Keratinocyte (primary cell): ENCODE data around the gene ARID1B. TPM values are rescaled to one million over a fixed set of nuclear protein-coding genes. Genes with fewer than 3 reads are reported as not detected.

Source experiments
- DNase-seq: peaks from one replicate; pipeline ENCODE4 v3.0.0-alpha.2; 2011; ENCODE audit warnings: low read depth, missing footprints, low spot score
- FAIRE-seq: peaks from 2 replicates; lab custom pipeline; 2011; peaks lifted over from hg19 to GRCh38; lab: Jason Lieb, UNC
- H2AFZ ChIP-seq: 2 replicates; pipeline ENCODE4 v1.6.0; 2012; ENCODE audit warnings: low read length, control low read depth, inconsistent platforms; ENCODE audit not compliant: control insufficient read depth
- H3K27ac ChIP-seq: 2 replicates; pipeline ENCODE4 v1.5.1; 2011; ENCODE audit warnings: low read length; ENCODE audit not compliant: control insufficient read depth, insufficient read depth
- H3K27me3 ChIP-seq: 3 replicates; pipeline ENCODE4 v1.6.0; 2011; ENCODE audit warnings: low read length; ENCODE audit not compliant: control insufficient read depth, insufficient read depth; ENCODE audit errors: extremely low read depth
- H3K36me3 ChIP-seq, 2 experiments: 2 replicates in 1 of 2; 3 replicates in 1 of 2; pipeline ENCODE4 v1.5.1; 2011; ENCODE audit warnings: low read length in 2 of 2, mild to moderate bottlenecking in 1 of 2; ENCODE audit not compliant: control insufficient read depth in 2 of 2, insufficient read depth in 2 of 2; ENCODE audit errors: extremely low read depth in 1 of 2
- H3K4me1 ChIP-seq: 3 replicates; pipeline ENCODE4 v1.5.1; 2011; ENCODE audit warnings: low read length; ENCODE audit not compliant: control insufficient read depth, insufficient read depth; ENCODE audit errors: extremely low read depth
- H3K4me2 ChIP-seq: 3 replicates; pipeline ENCODE4 v1.6.0; 2011; ENCODE audit warnings: low read depth, low read length; ENCODE audit not compliant: control insufficient read depth, insufficient read depth; ENCODE audit errors: extremely low read depth
- H3K4me3 ChIP-seq, 3 experiments: fragments of 200-600 bp in 1 of 3; sonication (generic) in 1 of 3; 2 replicates in 2 of 3; 3 replicates in 1 of 3; pipeline ENCODE4 v1.5.1; 2011 to 2016; ENCODE audit warnings: low read length in 3 of 3, mild to moderate bottlenecking in 3 of 3, control low read depth in 2 of 3, inconsistent platforms in 1 of 3, low read depth in 1 of 3, mixed read lengths in 1 of 3, mixed run types in 1 of 3, moderate library complexity in 1 of 3; ENCODE audit not compliant: control insufficient read depth in 2 of 3, insufficient read depth in 2 of 3; ENCODE audit errors: extremely low read depth in 1 of 3
- H3K79me2 ChIP-seq: 2 replicates; pipeline ENCODE4 v1.6.0; 2012; ENCODE audit warnings: low read length; ENCODE audit not compliant: control insufficient read depth, insufficient read depth
- H3K9ac ChIP-seq: 3 replicates; pipeline ENCODE4 v1.6.0; 2011; ENCODE audit warnings: low read length; ENCODE audit not compliant: control insufficient read depth, insufficient read depth; ENCODE audit errors: extremely low read depth
- H3K9me1 ChIP-seq: 3 replicates; pipeline ENCODE4 v1.6.0; 2011; ENCODE audit warnings: low read length; ENCODE audit not compliant: control insufficient read depth, insufficient read depth; ENCODE audit errors: extremely low read depth
- H3K9me3 ChIP-seq: 2 replicates; pipeline ENCODE4 v1.5.1; 2012; ENCODE audit warnings: low read depth, low read length; ENCODE audit not compliant: control insufficient read depth
- H4K20me1 ChIP-seq: 3 replicates; pipeline ENCODE4 v1.6.0; 2011; ENCODE audit warnings: low read length; ENCODE audit not compliant: control insufficient read depth, insufficient read depth; ENCODE audit errors: extremely low read depth
- EZH2 ChIP-seq: IDR thresholded peaks from one replicate; pipeline ENCODE4 v1.6.1; 2012; ENCODE audit warnings: inconsistent platforms, mild to moderate bottlenecking, low read length, moderate library complexity
- dilution Hi-C: fragments of 300-500 bp; cut with MboI; formaldehyde crosslinking; loops from one replicate; pipeline ENCODE4 v1.7.0; 2020; ENCODE audit warnings: low sequenced_read_pairs; ENCODE audit not compliant: extremely low pct_ligation_motif_present
- polyA plus RNA-seq, 5 experiments: library from polyadenylated mRNA; depleted of rRNA in 3 of 5; stranded (reverse) in 3 of 5; stranded (forward) in 1 of 5; unstranded in 1 of 5; fragments of >200 nt; gene quantifications; 1 replicate in 1 of 5; 2 replicates in 3 of 5; 3 replicates in 1 of 5; pipeline versions ENCODE4 v1.2.1 to v1.2.3, GENCODE V29; 2011 to 2012; ENCODE audit warnings: missing spikeins in 2 of 5, low read depth in 1 of 5, low replicate concordance in 1 of 5
- TF ChIP-seq, protein P1 (sequence below), 3 experiments: IDR thresholded peaks in 1 of 3; conservative IDR thresholded peaks in 1 of 3; optimal IDR thresholded peaks in 1 of 3; 2 replicates in 2 of 3; 3 replicates in 1 of 3; pipeline versions ENCODE3 to v1.5.1; 2011; ENCODE audit warnings: low read length in 3 of 3, mild to moderate bottlenecking in 3 of 3, moderate library complexity in 2 of 3, control low read depth in 1 of 3, inconsistent platforms in 1 of 3; ENCODE audit not compliant: insufficient read depth in 2 of 3; ENCODE audit errors: extremely low read depth in 1 of 3

The ARID1B gene
- polyA plus RNA-seq, 1 donor (not counting 4 experiments of a cell fraction or from before 2014, with no cell fraction given) = 14.9 TPM

DNA sequence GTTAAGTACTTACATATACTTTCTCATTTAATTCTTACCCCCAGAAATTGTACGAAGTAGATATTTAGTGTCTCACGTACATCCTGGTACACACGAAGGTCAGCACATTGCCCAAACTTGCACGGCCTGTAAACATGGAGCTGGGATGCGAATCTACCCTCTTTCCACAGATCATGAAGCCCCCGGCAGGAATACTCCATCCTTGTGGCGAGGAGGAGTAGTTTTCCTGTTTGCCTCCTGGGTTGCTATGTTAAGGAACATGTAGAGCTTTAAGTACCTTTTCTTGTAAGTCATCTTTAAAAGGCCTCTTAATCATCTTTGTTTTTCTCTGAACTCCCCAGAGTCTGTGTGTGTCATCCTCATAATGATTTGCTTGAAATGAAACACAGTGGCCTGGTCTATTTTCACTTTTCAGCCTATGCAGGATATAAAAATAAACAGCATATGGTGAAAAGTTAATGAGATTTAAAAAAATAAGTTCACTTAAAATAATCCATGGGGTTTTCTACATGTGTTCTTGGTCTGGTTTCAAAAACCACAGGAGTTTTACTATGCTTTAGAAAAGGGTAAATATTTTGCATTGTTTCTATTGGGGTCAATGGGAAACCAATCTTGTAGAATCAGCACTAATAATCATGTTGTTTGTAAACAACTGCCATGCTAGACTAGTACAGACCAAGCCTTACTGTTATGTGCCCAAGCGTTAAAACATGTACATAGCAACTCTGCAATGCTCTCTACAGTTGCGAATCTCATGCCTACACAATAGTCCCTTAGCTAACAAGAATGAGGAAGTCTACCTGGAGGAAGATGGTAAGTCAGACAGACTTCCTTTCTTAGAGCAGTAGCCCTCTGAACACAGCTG lies 9.3 kb upstream of the ARID1B start:
- Histone ChIP-seq H3K9ac (no peak overlapping the region), H3K4me3 (no peak overlapping the region), H4K20me1 (no peaks in the 10 kb centered on the region), H3K9me1 (no peaks in the 10 kb centered on the region), H3K9me3 (no peaks in the 10 kb centered on the region), H3K4me1 (no peaks in the 10 kb centered on the region), H2AFZ (no peak overlapping the region), H3K27ac (no peak overlapping the region), H3K79me2 (no peaks in the 10 kb centered on the region), H3K27me3 (no peaks in the 10 kb centered on the region), H3K4me2 (no peak overlapping the region), H3K36me3 (no peaks in the 10 kb centered on the region)
- dilution Hi-C loops = no loop called here
- DNase-seq (no peak), FAIRE-seq (no peak)
- TF ChIP-seq EZH2 = no peak
- TF ChIP-seq, protein P1, sequence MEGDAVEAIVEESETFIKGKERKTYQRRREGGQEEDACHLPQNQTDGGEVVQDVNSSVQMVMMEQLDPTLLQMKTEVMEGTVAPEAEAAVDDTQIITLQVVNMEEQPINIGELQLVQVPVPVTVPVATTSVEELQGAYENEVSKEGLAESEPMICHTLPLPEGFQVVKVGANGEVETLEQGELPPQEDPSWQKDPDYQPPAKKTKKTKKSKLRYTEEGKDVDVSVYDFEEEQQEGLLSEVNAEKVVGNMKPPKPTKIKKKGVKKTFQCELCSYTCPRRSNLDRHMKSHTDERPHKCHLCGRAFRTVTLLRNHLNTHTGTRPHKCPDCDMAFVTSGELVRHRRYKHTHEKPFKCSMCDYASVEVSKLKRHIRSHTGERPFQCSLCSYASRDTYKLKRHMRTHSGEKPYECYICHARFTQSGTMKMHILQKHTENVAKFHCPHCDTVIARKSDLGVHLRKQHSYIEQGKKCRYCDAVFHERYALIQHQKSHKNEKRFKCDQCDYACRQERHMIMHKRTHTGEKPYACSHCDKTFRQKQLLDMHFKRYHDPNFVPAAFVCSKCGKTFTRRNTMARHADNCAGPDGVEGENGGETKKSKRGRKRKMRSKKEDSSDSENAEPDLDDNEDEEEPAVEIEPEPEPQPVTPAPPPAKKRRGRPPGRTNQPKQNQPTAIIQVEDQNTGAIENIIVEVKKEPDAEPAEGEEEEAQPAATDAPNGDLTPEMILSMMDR (optimal IDR thresholded peaks at IDR 0.05 in 1 of 3, IDR thresholded peaks at IDR 0.05 in 1 of 3, conservative IDR thresholded peaks at IDR 0.05 in 1 of 3; ENCODE audit: extremely low read depth in 1 of 3, insufficient read depth in 2 of 3, low read length in 3 of 3) = no peak

DNA sequence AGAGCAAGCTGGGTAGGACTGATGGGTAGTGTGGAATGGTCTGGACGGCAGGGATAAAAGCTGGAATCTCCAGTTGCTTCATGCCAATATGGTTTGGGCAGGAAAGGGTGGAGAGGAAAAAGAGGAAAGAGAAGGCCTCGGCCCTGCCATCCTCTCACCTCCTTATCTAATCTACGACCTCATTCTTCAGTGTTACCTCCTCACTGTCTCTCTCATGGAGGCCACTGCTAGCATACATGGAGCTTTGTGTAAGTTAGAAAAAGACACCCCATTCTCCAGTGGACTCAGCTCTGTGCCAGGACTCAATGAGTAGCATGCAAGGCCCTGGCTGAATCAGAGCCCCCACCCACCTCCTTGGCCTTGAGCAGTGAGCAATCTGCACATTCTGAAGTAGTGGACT lies 6.1 kb upstream of the ARID1B start:
- Histone ChIP-seq H3K4me2 (no peak overlapping the region), H2AFZ (no peak overlapping the region), H3K9me3 (no peaks in the 10 kb centered on the region), H3K4me3 (no peak overlapping the region), H4K20me1 (no peaks in the 10 kb centered on the region), H3K27me3 (no peaks in the 10 kb centered on the region), H3K79me2 (no peaks in the 10 kb centered on the region), H3K9me1 (no peaks in the 10 kb centered on the region), H3K27ac (no peak overlapping the region), H3K4me1 (peaks cover 12% of the 10 kb centered on the region), H3K9ac (no peak overlapping the region), H3K36me3 (no peaks in the 10 kb centered on the region)
- no peak for FAIRE-seq
- TF ChIP-seq, protein P1 (optimal IDR thresholded peaks at IDR 0.05 in 1 of 3, IDR thresholded peaks at IDR 0.05 in 1 of 3, conservative IDR thresholded peaks at IDR 0.05 in 1 of 3; ENCODE audit: extremely low read depth in 1 of 3, insufficient read depth in 2 of 3, low read length in 3 of 3) = no peak
- TF ChIP-seq EZH2 = no peak
- no peak for DNase-seq
- dilution Hi-C loops = no loop called here
